Activated CD8-positive, alpha-beta memory T cell treated with anti-CD3 and anti-CD28 coated beads, Interleukin-2, amount 50 U/mL, for 24 hours (primary cell): ENCODE measurements around the gene SLC46A1.
"Not testable (repeated sequence)": the region's sequence is repeated elsewhere in the genome, so short reads cannot be mapped to it uniquely, and the experiment has no call there.

Experiments
- DNase-seq: peaks from one replicate; pipeline ENCODE4 v3.0.0-alpha.2; 2020; ENCODE audit errors: extremely low read depth

The SLC46A1 gene

GRCh38 chr17:28405632-28406472 lies at the start of gene SLC46A1:
Gene SLC46A1 (minus strand): TSS chr17:28406212. CDS start chr17:28406114, 98 bp downstream.
- DNase-seq = peak; percentile 30

DNA sequence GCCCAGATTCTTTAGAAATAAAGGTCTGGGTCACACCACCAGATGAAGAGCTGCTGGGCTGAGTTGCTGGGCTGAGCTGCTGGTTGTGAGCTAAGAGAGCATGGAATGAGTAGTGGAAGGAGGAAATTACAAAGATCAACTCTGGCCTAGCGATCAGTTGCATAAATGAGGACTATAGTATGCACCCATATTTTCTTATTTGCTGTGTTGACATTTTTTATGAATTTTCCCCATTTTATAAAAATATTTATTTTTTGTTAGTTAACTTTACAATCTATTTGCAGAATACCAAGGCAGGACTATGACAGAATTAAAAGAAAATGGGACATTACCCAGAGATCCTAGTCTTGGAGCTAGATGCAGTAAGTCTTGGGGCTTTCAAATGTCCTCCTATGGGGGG lies 43.8 kb upstream of the SLC46A1 start:
- no peak for DNase-seq

DNA sequence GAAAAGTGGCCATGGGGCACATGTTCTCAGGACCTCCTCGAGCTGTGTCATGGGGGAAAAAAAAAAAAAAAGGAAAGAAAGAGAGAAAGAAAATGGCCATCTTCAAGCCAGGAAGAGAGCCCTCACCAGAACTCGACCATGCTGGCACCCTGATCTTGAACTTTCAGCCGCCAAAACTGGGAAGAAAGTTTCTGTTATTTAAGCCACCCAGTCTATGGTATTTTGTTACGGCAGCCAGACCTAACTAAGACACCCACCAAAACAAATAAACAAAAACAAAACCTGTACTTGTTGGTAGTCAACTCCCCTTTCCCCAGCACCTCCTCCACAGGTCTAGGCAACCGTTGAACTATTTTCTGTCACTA lies 41.4 kb upstream of the SLC46A1 start:
- no peak for DNase-seq

GRCh38 chr17:28446716-28447395 lies 40.8 kb upstream of the SLC46A1 start:
- no peak for DNase-seq

- no peak for DNase-seq
Measured at GRCh38 chr17:28443901-28444638, 38.1 kb upstream of the SLC46A1 start.

- not testable (repeated sequence) for DNase-seq
Measured at GRCh38 chr17:28434326-28434725, 28.3 kb upstream of the SLC46A1 start.

GRCh38 chr17:28433721-28434120 lies 27.7 kb upstream of the SLC46A1 start:
- no peak for DNase-seq

- not testable (repeated sequence) for DNase-seq
Measured at GRCh38 chr17:28427982-28428381, 22.0 kb upstream of the SLC46A1 start.

GRCh38 chr17:28427371-28427770 lies 21.4 kb upstream of the SLC46A1 start:
- DNase-seq = no peak

- DNase-seq = no peak
Measured at GRCh38 chr17:28426081-28426519, 20.1 kb upstream of the SLC46A1 start.

DNA sequence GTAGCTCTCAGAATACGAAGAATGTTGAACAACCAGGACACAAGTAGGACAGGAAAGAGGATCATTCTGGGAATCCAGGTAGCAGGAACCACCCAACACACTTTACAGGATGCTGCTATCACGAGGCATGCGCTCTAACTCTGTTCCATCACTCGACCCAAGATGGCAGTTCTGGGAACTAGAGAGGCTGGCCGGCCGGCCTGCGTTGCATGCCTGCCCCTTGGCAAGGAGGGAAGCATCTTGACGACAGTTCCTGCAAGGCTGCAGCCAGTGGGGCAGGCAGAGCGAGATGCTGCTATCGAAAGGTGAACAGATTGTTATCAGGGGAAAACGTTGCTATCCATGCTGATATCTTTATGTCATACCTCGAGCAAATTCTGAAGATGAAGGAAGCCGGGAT lies 19.2 kb upstream of the SLC46A1 start:
- DNase-seq = no peak

- no peak for DNase-seq
Measured at GRCh38 chr17:28421787-28422305, 15.8 kb upstream of the SLC46A1 start.

GRCh38 chr17:28416703-28417311 lies 10.8 kb upstream of the SLC46A1 start:
- no peak for DNase-seq

DNA sequence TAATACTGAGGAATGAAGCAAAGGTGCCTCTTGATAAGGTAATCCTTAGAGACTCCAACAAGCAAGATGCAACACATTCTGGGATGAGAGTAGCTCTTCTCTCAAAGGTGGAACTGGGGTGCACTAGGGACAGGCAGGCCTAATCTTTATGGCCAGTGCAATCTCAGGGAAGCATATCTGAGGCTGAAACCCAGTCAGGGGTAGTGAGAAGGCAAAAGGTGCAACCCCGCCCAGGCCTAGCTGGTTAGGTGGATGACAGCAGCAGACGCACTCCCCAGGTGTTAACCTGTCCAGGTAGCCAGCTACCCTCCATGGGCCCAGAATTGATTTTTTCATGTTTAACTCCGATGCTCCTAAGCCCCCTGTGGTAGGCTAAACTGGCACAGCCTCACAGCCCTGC lies 9.9 kb upstream of the SLC46A1 start:
- DNase-seq = no peak

DNA sequence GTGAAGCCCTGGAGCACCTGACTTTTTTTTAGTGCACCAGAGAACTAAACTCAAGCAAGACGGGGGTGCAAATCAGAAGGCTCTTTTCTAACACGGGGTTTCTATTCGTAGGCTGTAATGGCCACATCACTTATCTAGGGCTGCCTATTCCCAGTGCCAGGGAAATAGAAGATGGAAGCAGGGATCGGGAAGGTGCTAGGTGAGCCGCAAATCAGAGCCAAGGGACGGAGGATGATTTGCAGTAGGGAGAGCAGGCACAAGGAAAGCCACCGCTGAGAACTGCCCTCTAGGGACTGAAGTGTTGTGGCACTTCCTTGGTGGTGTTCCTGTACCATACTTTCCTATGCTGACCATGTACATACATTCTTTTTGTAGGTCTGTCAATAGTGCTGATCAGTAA lies 7.8 kb upstream of the SLC46A1 start:
- no peak for DNase-seq

- no peak for DNase-seq
Measured at GRCh38 chr17:28412099-28412498, 6.1 kb upstream of the SLC46A1 start.

GRCh38 chr17:28407974-28408306 lies 1.9 kb upstream of the SLC46A1 start:
- no peak for DNase-seq

- no peak for DNase-seq
Measured at GRCh38 chr17:28407130-28407973, 1.3 kb upstream of the SLC46A1 start.

DNA sequence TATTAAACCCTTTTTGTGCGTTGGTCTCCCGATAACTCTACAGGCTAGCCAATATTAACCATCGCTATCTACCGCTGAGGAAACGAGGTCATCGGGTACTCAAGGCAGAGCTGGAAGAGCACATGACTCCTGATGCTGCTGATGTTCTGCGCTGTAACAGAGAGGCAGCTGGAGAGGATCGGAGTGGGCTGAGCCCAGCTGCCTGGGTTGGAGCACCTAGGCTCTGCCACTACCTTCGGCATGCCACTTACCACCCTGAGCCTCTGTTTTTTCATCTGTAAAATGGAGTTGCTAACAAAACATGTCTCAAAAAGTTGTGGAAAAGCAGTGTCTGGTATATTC lies 432 bp upstream of the SLC46A1 start:
- no peak for DNase-seq

DNA sequence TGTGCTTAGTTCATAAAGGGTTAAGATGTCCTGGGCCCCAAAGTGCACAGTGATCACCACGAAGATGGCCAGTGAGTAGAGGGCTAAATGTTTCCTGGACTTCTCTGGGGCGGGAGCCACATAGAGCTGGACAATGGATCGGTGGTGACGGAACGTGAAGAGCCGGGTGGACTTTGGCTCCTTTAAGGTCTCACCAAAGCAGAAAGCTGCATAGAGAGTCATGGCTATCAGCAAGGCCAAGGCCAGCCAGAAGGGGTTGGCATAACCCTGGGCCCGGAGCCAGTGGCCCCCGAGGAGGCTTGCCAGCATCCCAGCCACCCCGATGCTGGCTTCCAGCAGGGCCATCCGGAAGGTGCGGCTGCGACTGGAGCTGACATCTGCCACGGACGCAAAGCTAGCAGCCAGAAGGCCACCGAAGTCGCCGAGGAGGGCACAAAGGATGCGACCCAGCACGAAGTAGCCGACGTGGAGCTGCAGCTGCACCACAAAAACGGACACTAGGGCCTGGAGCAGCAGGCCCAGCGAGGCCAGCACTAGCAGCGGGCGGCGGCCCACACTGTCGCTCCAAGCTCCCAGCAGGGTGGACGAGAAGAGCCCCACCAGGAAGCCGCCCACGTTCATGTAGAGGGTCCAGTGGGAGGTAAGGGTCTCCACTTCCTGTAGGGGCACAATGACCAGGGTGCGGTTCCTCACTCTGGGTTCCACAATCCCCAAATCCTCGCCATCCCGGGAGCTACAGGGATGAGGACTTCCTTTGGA lies 1.0 kb downstream of the SLC46A1 start:
- DNase-seq = no peak

- no peak for DNase-seq
Measured at GRCh38 chr17:28404461-28404811, 1.6 kb downstream of the SLC46A1 start.
